Gastrocnemius medialis (tissue), 4 donors: ENCODE results near the gene RILPL1.

Experiments
- CTCF ChIP-seq, 5 experiments: fragments of 450-650 bp in 3 of 5; fragments of 200-600 bp in 2 of 5; sonication (generic) in 2 of 5; IDR thresholded peaks in 4 of 5; conservative IDR thresholded peaks in 1 of 5; 1 replicate in 4 of 5; 2 replicates in 1 of 5; pipeline ENCODE4 v1.5.1; 2016 to 2019; ENCODE audit warnings: antibody characterized with exemption in 5 of 5, mild to moderate bottlenecking in 3 of 5, moderate library complexity in 3 of 5
- POLR2A ChIP-seq, 2 donors: fragments of 450-650 bp; IDR thresholded peaks; one replicate each; pipeline ENCODE4 v1.6.1; 2017; ENCODE audit warnings: antibody characterized with exemption in 2 of 2, mild to moderate bottlenecking in 2 of 2, moderate library complexity in 2 of 2

GRCh38 chr12:123479442-123480180 is 53.9 kb downstream of the RILPL1 start:
- no peak for TF ChIP-seq CTCF (IDR thresholded peaks at IDR 0.05 in 4 of 5, conservative IDR thresholded peaks at IDR 0.05 in 1 of 5)
- peak; percentile 20 to 57 for TF ChIP-seq POLR2A (IDR thresholded peaks at IDR 0.05)
